GM19324 (cell line): ENCODE data around the gene F7.

ENCODE experiments used
- ATAC-seq: cut with Tn5 transposase; IDR thresholded peaks from one replicate; pipeline ENCODE4 v1.9.1; 2021; ENCODE audit warnings: mild to moderate bottlenecking, moderate library complexity; ENCODE audit not compliant: unreplicated experiment, low FRiP score

Gene F7

DNA sequence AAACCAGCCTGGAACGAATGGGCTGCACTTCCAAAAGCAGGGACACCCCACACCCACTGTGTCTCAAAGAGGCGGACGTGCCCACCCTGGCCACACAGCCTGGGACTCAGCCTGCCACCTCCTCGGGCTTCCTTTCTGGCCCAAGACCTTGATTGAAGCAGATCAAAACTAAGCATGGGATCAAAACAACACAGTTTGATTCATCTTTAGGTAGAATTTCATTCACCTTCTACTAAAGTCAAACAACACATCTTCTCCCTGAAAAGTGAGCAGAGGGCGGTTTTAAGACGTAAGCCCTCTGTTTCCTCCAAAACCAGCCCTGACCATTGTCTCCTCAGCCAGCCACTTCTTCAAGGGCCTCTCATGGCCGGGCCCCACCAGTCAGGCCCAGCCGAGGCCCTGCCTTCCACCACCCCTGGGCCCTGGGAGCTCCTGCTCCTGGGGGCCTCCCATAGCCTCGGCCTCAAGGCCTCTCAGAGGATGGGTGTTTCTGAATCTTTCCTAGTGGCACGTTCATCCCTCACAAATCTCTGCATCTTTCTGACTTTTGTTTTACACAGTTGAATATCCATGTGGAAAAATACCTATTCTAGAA, 10.7 kb downstream of the F7 start:
- ATAC-seq = no peak

GRCh38 chr13:113116871-113117271, 11.3 kb downstream of the F7 start:
- ATAC-seq = no peak

DNA sequence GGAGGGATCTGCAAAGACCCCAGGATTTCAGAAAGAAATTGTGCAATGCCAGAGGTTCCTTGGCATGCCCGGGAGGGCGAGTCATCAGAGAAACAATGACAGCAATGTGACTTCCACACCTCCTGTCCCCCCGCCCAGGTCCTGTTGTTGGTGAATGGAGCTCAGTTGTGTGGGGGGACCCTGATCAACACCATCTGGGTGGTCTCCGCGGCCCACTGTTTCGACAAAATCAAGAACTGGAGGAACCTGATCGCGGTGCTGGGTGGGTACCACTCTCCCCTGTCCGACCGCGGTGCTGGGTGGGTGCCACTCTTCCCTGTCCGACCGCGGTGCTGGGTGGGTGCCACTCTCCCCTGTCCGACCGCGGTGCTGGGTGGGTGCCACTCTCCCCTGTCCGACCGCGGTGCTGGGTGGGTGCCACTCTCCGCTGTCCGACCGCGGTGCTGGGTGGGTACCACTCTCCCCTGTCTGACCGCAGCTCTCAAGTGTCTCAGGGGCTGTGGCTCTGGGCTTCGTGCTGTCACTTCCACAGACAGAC, 11.8 kb downstream of the F7 start:
- no peak for ATAC-seq

DNA sequence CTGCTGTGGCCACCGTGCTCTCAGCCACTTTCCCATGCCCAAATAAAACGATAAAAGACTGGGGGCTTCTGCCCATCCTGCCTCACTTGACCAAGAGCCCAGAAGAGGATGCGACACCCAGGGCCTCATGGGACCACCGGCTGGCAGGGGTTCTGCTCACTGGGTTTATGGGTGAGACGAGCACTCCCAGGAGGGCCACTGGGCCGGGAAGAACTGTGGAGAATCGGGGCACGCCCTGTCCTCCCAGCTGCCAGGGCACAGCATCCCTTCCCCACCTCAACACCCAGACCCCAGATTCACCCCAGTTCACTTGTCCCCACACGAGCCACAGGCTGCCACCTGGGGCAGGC, 12.3 kb downstream of the F7 start:
- no peak for ATAC-seq

- ATAC-seq = no peak
These were observed 12.8 kb downstream of the F7 start for GRCh38 chr13:113118261-113119021.

DNA sequence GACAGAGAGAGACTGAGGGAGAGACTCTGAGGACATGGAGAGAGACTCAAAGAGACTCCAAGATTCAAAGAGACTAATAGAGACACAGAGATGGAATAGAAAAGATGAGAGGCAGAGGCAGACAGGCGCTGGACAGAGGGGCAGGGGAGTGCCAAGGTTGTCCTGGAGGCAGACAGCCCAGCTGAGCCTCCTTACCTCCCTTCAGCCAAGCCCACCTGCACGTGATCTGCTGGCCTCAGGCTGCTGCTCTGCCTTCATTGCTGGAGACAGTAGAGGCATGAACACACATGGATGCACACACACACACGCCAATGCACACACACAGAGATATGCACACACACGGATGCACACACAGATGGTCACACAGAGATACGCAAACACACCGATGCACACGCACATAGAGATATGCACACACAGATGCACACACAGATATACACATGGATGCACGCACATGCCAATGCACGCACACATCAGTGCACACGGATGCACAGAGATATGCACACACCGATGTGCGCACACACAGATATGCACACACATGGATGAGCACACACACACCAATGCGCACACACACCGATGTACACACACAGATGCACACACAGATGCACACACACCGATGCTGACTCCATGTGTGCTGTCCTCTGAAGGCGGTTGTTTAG, 13.7 kb downstream of the F7 start:
- no peak for ATAC-seq

- no peak for ATAC-seq
These were observed 14.2 kb downstream of the F7 start for GRCh38 chr13:113119822-113120189.

DNA sequence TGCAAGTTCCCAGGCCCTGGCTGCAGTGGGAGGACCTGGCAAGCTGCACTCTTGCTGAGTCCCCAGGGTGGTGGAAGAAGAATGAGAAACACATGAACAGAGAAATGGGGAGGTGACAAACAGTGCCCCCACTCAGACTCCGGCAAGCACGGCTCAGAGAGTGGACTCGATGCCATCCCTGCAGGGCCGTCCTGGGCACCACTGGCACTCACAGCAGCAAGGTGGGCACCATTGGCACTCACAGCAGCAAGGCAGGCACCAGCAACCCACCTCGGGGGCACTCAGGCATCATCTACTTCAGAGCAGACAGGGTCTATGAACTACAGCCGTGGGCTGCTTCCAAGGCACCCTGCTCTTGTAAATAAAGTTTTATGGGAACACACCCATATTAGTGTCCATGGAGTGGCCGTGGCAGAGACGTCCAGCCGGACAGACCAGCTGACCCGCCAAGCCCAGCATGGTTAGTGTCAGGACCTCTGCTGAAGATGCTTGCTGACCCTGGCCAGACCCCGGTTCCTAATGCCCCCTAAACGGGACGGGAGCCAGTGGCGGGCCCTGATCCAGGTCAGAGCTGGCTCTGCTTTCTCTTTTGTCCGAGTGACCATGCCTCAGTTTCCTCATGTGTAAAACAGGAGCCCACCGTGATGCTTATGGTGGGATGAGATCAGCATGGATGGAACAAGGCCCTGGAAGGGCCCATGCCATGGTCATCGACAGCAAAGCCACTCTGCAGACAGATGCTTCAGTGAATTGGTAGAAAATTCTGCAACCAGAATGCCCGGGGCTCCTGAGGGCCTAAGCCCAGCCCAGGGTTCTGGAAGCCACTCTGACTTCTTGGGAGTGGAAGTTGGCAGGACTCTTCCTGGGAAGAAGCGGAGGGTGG, 14.9 kb downstream of the F7 start:
- ATAC-seq = no peak

- ATAC-seq = no peak
These were observed 15.8 kb downstream of the F7 start for GRCh38 chr13:113121183-113121927.

GRCh38 chr13:113121928-113122471, 16.4 kb downstream of the F7 start:
- ATAC-seq = no peak

GRCh38 chr13:113122550-113123225, 17.1 kb downstream of the F7 start, which contains the start of gene F10:
Gene F10 (plus strand): TSS chr13:113122799. CDS start chr13:113122856, 57 bp downstream.
- no peak for ATAC-seq

- ATAC-seq = no peak
These were observed 17.9 kb downstream of the F7 start for GRCh38 chr13:113123226-113124201.

DNA sequence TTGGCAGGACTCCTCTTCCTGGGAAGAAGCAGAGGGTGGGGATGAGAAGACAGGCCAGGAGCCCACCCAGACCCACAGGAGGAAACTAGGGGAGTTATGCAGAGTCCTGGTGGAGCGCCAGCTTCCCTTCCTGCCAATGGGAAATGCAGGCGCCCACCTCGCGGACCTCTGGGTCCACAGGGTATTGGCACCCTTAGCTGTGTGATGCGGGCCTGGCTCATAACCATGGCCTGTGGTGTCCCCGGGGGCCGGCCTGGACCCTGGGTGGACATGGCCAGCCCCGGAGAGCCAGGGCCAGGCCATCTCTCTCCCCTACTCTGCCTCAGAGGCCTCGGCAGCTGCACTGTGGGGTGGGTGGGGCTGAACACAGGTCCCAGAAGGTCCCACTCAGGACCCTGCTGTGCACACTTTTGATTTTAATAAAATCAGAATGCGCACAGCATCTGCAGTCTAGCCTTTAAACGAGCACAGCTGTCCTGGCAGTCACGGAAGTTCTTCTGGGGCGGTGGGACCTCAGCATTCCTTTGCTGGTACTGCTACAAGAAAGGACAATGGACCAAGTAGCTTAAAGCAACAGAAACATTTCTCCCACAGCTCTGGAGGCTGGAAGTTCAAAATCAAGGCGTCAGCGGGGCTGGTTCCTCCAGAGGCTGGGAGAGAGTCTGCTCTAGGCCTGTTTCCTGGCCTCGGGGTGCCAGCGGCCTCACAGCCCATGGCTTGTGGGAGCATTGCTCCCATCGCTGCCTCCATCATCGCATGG, 18.8 kb downstream of the F7 start:
- ATAC-seq = no peak

DNA sequence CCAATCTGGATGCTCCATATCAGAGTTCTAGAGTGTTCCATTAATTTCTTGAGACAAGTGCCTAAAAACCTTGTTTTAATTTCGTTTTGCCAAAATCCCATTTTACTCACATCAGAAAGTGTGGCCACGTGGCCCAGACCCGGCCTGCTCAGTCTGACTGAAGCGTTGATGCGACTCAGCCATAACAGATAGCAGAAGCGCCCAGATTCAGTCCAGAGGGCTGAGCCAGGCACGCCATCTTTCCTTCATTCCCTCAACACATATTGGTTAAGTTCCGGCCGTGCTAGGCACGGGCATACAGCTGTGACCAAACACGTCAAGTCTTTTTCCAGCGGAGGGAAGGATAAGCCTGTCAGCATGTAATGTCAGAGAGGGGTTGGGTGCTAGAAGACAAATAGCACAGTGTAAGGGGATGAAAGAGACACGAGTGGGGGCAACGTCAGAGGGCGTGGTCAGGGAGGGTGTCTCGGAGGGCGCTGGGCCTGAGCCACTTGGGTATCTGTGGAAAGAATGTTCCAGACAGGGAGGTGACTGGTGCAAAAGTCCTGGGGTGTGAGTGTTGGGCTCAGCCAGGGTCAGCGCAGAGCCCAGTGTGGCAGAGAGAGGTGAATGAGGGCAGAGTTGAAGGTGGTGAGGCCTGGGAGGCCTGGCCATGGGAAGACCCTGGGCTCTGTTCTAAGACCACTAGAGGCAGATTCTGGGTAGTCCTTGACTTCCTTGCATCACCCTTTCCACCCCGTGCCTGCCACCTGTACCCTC, 20.1 kb downstream of the F7 start:
- ATAC-seq = no peak

GRCh38 chr13:113126265-113127150, 20.9 kb downstream of the F7 start:
- no peak for ATAC-seq

DNA sequence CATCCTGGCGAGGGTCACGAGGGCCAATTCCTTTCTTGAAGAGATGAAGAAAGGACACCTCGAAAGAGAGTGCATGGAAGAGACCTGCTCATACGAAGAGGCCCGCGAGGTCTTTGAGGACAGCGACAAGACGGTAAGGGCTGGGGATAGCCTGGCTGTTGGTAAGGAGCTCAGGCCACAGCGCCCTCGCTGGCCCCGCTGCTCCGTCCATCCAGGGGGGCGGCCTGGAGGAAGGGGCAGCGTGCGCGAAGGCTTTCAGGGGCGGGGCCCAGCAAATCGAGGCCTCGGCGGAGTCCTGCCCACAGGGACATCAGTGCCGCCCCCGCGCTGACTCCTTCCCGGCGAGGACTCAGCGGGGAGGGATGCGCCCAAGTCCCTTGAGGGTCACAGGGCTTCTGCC, 23.9 kb downstream of the F7 start:
- ATAC-seq = no peak
